RWPE2 (cell line): ENCODE results near the gene KDM3A.

Source experiments
- ATAC-seq: fragments of 200-7000 bp; cut with Tn5 transposase; 3 replicates; pipeline ENCODE4 v1.9.1; 2021; ENCODE audit warnings: low read depth
- DNase-seq: peaks from one replicate; pipeline ENCODE4 v3.0.0-alpha.2; 2020; ENCODE audit warnings: low spot score
- H3K27ac ChIP-seq: fragments of 450-650 bp; 2 replicates; pipeline ENCODE4 v1.5.1; 2017; ENCODE audit warnings: mild to moderate bottlenecking; ENCODE audit not compliant: poor library complexity, severe bottlenecking
- H3K27me3 ChIP-seq: fragments of 250-450 bp; sonication (Bioruptor Pico); 2 replicates; pipeline ENCODE4 v1.5.1; 2021; ENCODE audit warnings: mild to moderate bottlenecking, moderate library complexity; ENCODE audit not compliant: insufficient read depth, poor library complexity, severe bottlenecking
- H3K36me3 ChIP-seq: fragments of 250-450 bp; sonication (Bioruptor Pico); 2 replicates; pipeline ENCODE4 v1.5.1; 2020; ENCODE audit warnings: low read depth, mild to moderate bottlenecking, moderate library complexity
- H3K4me1 ChIP-seq: fragments of 250-450 bp; sonication (Bioruptor Pico); 2 replicates; pipeline ENCODE4 v1.5.1; 2021; ENCODE audit warnings: mild to moderate bottlenecking, moderate library complexity; ENCODE audit not compliant: insufficient read depth, poor library complexity, severe bottlenecking
- H3K4me3 ChIP-seq: fragments of 250-450 bp; sonication (Bioruptor Pico); 2 replicates; pipeline ENCODE4 v1.5.1; 2021; ENCODE audit warnings: mild to moderate bottlenecking, moderate library complexity; ENCODE audit not compliant: severe bottlenecking
- H3K9me3 ChIP-seq: fragments of 250-450 bp; sonication (Bioruptor Pico); 2 replicates; pipeline ENCODE4 v1.5.1; 2021; ENCODE audit warnings: mild to moderate bottlenecking, moderate library complexity; ENCODE audit not compliant: severe bottlenecking
- TF ChIP-seq, protein P1 (sequence below): fragments of 450-650 bp; IDR thresholded peaks from one replicate; pipeline ENCODE4 v1.5.1; 2017; ENCODE audit warnings: mild to moderate bottlenecking, moderate library complexity; ENCODE audit not compliant: poor library complexity, severe bottlenecking

KDM3A gene

DNA sequence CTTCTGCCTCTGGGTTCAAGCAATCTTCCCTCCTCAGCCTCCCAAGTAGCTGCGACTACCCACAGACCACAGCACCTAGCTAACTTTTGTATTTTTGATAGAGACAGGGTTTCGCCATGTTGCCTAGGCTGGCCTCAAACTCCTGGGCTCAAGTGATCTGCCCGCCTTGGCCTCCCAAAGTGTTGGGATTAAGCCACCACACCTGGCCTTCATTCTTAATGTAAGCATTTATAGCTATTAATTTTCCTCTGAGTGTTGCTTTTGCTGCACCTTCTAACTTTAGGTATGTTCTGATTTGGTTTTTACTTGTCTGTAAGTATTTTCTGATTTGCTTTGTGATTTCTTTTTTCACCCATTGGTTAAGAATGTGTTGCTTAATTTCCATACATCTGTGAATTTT lies 92.4 kb downstream of the KDM3A start:
- Histone ChIP-seq H3K36me3 (peaks cover 8% of the 10 kb centered on the region), H3K4me3 (no peak overlapping the region), H3K4me1 (no peaks in the 10 kb centered on the region), H3K27me3 (no peaks in the 10 kb centered on the region), H3K9me3 (peaks cover 2% of the 10 kb centered on the region), H3K27ac (no peak overlapping the region)
- ATAC-seq: no peak
- no peak for DNase-seq
- TF ChIP-seq, protein P1, sequence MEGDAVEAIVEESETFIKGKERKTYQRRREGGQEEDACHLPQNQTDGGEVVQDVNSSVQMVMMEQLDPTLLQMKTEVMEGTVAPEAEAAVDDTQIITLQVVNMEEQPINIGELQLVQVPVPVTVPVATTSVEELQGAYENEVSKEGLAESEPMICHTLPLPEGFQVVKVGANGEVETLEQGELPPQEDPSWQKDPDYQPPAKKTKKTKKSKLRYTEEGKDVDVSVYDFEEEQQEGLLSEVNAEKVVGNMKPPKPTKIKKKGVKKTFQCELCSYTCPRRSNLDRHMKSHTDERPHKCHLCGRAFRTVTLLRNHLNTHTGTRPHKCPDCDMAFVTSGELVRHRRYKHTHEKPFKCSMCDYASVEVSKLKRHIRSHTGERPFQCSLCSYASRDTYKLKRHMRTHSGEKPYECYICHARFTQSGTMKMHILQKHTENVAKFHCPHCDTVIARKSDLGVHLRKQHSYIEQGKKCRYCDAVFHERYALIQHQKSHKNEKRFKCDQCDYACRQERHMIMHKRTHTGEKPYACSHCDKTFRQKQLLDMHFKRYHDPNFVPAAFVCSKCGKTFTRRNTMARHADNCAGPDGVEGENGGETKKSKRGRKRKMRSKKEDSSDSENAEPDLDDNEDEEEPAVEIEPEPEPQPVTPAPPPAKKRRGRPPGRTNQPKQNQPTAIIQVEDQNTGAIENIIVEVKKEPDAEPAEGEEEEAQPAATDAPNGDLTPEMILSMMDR: no peak

- H3K9me3 ChIP-seq: no peaks in the 10 kb centered on the region
- no peaks in the 10 kb centered on the region for H3K27me3 ChIP-seq
- TF ChIP-seq, protein P1: no peak
- no peak for ATAC-seq
- no peak for DNase-seq
- no peaks in the 10 kb centered on the region for H3K36me3 ChIP-seq
- H3K4me3 ChIP-seq: no peak overlapping the region
- H3K4me1 ChIP-seq: no peaks in the 10 kb centered on the region
- H3K27ac ChIP-seq: no peak overlapping the region
These were observed 100.2 kb downstream of the KDM3A start for GRCh38 chr2:86541334-86541733.
